AG09319 (cell line): Measurements from ENCODE around the gene SEC16B.

ENCODE experiments used
- DNase-seq: peaks from one replicate; pipeline ENCODE4 v3.0.0-alpha.2; 2010; ENCODE audit warnings: low read depth; ENCODE audit errors: extremely low read depth
- TF ChIP-seq, protein P1 (sequence below): IDR thresholded peaks from 2 replicates; pipeline ENCODE4 v1.5.1; 2011; ENCODE audit warnings: low read depth, mild to moderate bottlenecking, inconsistent platforms, low read length, moderate library complexity

SEC16B gene

DNA sequence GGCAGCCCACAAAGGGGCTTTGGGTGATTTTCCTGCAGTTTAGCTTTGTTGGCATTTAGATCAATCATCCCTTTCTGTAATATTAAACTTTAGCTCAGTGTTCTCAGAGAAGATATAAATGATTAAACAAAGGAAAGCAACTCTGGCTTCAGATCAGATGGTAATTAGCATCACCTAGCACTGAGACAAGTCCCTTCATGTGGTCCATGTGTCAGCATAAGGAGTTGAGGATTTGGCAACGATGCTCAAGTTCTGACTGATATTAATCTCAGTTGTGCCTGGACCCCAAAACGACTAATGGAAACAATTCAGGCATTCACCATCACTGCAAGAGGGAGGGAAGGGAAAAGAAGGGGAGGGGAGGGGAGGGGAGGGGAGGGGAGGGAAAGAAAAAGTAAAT, 60.4 kb downstream of the SEC16B start:
- TF ChIP-seq, protein P1, sequence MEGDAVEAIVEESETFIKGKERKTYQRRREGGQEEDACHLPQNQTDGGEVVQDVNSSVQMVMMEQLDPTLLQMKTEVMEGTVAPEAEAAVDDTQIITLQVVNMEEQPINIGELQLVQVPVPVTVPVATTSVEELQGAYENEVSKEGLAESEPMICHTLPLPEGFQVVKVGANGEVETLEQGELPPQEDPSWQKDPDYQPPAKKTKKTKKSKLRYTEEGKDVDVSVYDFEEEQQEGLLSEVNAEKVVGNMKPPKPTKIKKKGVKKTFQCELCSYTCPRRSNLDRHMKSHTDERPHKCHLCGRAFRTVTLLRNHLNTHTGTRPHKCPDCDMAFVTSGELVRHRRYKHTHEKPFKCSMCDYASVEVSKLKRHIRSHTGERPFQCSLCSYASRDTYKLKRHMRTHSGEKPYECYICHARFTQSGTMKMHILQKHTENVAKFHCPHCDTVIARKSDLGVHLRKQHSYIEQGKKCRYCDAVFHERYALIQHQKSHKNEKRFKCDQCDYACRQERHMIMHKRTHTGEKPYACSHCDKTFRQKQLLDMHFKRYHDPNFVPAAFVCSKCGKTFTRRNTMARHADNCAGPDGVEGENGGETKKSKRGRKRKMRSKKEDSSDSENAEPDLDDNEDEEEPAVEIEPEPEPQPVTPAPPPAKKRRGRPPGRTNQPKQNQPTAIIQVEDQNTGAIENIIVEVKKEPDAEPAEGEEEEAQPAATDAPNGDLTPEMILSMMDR, result no peak
- DNase-seq, result no peak

DNA sequence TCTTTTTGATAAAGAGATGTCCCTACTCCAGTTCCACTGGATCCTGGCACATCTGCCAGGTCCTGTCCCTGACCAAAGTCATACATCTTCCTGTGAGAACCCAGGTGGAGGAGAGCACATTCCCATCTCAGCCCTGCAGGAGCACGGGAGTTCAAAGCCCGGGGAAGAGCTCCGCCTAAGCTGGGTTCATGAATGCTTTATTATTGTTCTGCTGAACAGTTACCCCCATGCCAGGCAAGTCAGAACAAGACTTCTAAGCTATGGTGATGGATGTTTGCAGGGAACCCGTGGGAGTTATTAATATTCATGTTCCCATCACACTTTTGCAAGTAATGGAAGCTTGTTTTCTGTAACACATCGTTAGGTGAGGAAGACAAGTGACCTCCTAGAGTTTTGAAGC, 62.9 kb downstream of the SEC16B start:
- no peak for DNase-seq
- TF ChIP-seq, protein P1, result no peak

DNA sequence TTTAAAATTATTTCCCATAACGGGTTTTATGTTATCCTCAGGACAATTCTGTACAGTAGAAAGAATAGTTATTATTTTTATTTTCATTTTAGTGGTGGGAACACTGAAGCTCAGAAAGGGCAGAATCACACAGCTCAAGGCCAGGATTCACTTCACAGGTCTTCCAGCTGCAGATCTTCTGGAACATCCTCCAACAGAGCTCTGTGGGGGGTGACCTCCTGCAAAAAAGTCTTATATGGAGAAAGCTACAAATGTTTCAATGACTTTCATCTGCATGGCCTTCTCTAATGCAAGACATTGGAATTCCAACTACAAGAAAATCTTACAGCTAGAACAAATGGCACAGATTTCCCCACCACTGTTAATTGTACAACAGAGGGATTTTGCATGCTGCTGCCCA, 64.2 kb downstream of the SEC16B start:
- no peak for DNase-seq
- TF ChIP-seq, protein P1, result no peak

DNA sequence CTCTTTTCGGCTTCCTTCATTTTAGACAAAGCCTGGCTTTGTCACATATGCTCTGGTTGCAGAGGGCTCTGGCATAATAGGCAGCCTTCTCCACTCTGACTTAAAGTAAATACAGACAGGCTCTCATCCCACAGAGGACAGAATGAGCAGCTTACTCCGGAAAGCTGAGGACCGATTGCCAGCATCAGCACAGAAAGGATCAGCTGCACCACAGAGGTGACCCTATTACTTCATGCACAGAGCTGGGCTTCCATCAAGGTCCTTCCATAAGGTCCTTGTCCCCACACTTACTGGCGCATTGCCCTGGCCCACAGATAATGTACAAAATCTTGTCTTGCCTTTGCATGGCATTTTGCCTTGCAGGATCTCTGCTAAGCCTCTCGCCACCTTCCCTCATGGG, 67.6 kb downstream of the SEC16B start:
- TF ChIP-seq, protein P1, result no peak
- DNase-seq, result no peak

DNA sequence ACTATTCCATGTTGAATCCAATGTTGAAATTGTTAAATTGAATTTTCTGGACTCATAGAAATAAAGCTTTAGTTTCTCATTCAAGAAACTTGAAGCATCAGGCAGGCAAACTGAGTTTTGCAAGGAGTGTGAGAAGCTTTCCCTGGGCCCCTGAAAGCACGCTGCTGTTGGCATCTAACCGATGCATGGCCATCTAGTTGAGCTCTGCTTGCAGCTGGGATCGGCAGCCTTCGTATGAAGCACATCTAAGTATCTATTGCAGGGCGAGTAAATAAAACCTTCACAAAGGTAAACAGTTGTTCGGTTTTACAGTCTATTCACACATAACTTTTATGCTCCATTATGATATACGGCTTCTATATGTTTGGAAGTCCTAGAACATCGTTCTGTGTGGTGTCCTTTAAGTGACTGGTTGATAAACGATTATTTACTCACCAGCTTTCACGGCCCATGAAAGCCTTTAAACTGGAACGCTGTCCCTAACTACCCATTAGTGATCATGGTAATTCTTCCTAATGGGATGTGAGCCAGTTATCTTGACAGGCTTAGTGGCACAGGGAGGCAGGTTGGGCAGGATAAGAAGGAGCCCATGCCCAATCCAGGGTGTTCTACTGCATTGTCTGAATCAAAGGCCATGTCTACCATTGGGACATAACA, 71.7 kb downstream of the SEC16B start:
- TF ChIP-seq, protein P1, result no peak
- DNase-seq, result no peak

DNA sequence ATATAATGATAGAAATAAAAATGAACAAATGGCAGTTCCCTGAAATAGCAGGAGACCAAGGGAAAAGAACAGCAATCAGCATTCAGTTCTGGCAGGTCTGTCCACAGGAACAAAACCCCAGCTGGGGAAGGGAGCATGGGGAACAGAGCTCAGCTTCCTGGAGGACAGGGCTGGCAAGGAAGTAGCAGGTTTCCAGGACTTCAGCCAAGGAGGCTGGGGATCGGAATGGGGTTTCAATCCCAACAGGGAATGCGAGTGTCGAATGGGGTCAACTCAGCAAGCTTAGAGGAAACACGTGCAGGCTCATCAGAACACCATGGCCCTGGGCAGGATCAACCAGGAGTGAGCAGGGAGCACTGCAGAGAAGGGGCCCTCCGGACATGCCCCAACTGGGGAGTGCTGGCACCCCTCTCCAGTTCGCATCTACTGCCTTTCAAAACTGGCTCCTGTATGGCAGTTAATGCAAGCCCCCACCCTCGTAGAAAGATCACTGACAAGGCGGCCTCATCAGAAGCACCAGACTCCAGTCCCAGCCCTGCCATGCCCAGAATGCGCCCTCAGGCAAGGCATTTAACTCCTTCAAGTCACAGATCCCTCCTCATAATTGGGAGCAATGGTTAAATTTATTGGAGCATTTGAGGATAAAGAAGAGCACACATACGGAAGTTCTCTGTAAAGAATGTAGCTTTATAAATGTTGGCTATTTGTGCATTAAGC, 72.4 kb downstream of the SEC16B start:
- no peak for DNase-seq
- TF ChIP-seq, protein P1, result no peak
